WTC11 (cell line): ENCODE results near the gene SEC22C. TPM values are rescaled to one million over a fixed set of nuclear protein-coding genes. Genes with fewer than 3 reads are reported as not detected.

Experiments
- ATAC-seq: fragments of 200-7000 bp; cut with Tn5 transposase; 2 replicates; pipeline ENCODE4 v1.10.0; 2021; ENCODE audit warnings: mild to moderate bottlenecking, moderate library complexity
- CTCF ChIA-PET: fragments of 300-600 bp; sonication (Branson Sonifier 250); formaldehyde crosslinking; loops from one replicate; lab custom pipeline; 2021; ENCODE audit warnings: antibody characterized with exemption; lab: Charles Lee
- POLR2A ChIA-PET: fragments of 350-600 bp; sonication (Branson Sonifier 250); formaldehyde crosslinking; loops from one replicate; lab custom pipeline; 2021; ENCODE audit warnings: antibody characterized with exemption; lab: Charles Lee
- DNase-seq: peaks from one replicate; pipeline ENCODE4 v3.0.0; 2021; ENCODE audit warnings: low spot score
- H3K27ac Mint-ChIP-seq: 2 replicates; pipeline ENCODE4 v1.8.0; 2021; ENCODE audit warnings: mixed read lengths
- H3K27me3 Mint-ChIP-seq: 2 replicates; pipeline ENCODE4 v1.8.0; 2021; ENCODE audit warnings: low read depth, mild to moderate bottlenecking, moderate library complexity, mixed read lengths
- H3K36me3 Mint-ChIP-seq: 2 replicates; pipeline ENCODE4 v1.8.0; 2021; ENCODE audit warnings: mixed read lengths
- H3K4me1 Mint-ChIP-seq: 2 replicates; pipeline ENCODE4 v1.8.0; 2022; ENCODE audit warnings: mixed read lengths
- H3K4me3 Mint-ChIP-seq: 2 replicates; pipeline ENCODE4 v1.8.0; 2021; ENCODE audit warnings: mild to moderate bottlenecking, moderate library complexity, mixed read lengths
- H3K9me3 Mint-ChIP-seq: 2 replicates; pipeline ENCODE4 v1.8.0; 2021; ENCODE audit warnings: mixed read lengths
- FOXJ3 ChIP-seq: sonication (generic); formaldehyde crosslinking; IDR thresholded peaks from 2 replicates; pipeline ENCODE4 v1.9.0; 2021; ENCODE audit warnings: missing genetic modification reagents, mild to moderate bottlenecking, borderline replicate concordance
- FOXP1 ChIP-seq: sonication (generic); formaldehyde crosslinking; IDR thresholded peaks from 2 replicates; pipeline ENCODE4 v1.8.0; 2022; ENCODE audit warnings: missing genetic modification reagents, mild to moderate bottlenecking, moderate library complexity, borderline replicate concordance
- GRHL2 ChIP-seq: fragments of 250-450 bp; sonication (Bioruptor Pico); IDR thresholded peaks from 2 replicates; pipeline ENCODE4 v1.8.0; 2022; ENCODE audit warnings: mild to moderate bottlenecking, moderate library complexity; ENCODE audit not compliant: insufficient replicate concordance, severe bottlenecking
- GTF2I ChIP-seq: fragments of 250-450 bp; sonication (Bioruptor Pico); conservative IDR thresholded peaks from 2 replicates; pipeline ENCODE4 v1.4.0; 2021; ENCODE audit warnings: mild to moderate bottlenecking
- TP53 ChIP-seq: sonication (generic); formaldehyde crosslinking; IDR thresholded peaks from 2 replicates; pipeline ENCODE4 v1.8.1; 2023; ENCODE audit warnings: mild to moderate bottlenecking, missing genetic modification reagents
- ZNF232 ChIP-seq: sonication (generic); formaldehyde crosslinking; IDR thresholded peaks from 2 replicates; pipeline ENCODE4 v1.8.0; 2022; ENCODE audit warnings: mild to moderate bottlenecking, missing genetic modification reagents
- ZNF317 ChIP-seq: sonication (generic); formaldehyde crosslinking; IDR thresholded peaks from 2 replicates; pipeline ENCODE4 v1.8.1; 2023; ENCODE audit warnings: low read depth, mild to moderate bottlenecking, moderate library complexity, missing genetic modification reagents, borderline replicate concordance
- ZNF671 ChIP-seq: fragments of 250-450 bp; sonication (Bioruptor Pico); IDR thresholded peaks from 2 replicates; pipeline ENCODE4 v1.8.0; 2021; ENCODE audit warnings: mild to moderate bottlenecking
- total RNA-seq: library from RNA; stranded (reverse); gene quantifications from 3 replicates; pipeline ENCODE4 v1.2.3, GENCODE V29; 2021
- TF ChIP-seq, protein P1 (sequence below): sonication (generic); formaldehyde crosslinking; IDR thresholded peaks from 2 replicates; pipeline ENCODE4 v1.8.1; 2022; ENCODE audit warnings: low read depth, missing genetic modification reagents, borderline replicate concordance
- TF ChIP-seq, protein P2 (sequence below): sonication (generic); formaldehyde crosslinking; IDR thresholded peaks from 2 replicates; pipeline ENCODE4 v1.8.0; 2022; ENCODE audit warnings: mild to moderate bottlenecking, missing genetic modification reagents
- TF ChIP-seq, protein P3 (sequence below): fragments of 250-450 bp; sonication (Bioruptor Pico); IDR thresholded peaks from 2 replicates; pipeline ENCODE4 v1.8.0; 2021; ENCODE audit warnings: mild to moderate bottlenecking
- TF ChIP-seq, protein P4 (sequence below): sonication (generic); formaldehyde crosslinking; conservative IDR thresholded peaks from 2 replicates; pipeline ENCODE4 v1.8.1; 2023; ENCODE audit warnings: mild to moderate bottlenecking, low read depth, missing genetic modification reagents, moderate library complexity
- TF ChIP-seq, protein P5 (sequence below): sonication (generic); formaldehyde crosslinking; IDR thresholded peaks from 2 replicates; pipeline ENCODE4 v1.8.1; 2023; ENCODE audit warnings: mild to moderate bottlenecking, missing genetic modification reagents, moderate library complexity
- TF ChIP-seq, protein P6 (sequence below): sonication (generic); formaldehyde crosslinking; IDR thresholded peaks from 2 replicates; pipeline ENCODE4 v1.8.1; 2023; ENCODE audit warnings: mild to moderate bottlenecking, missing genetic modification reagents, borderline replicate concordance

The SEC22C gene
- total RNA-seq, 1 experiment from 2014 or later, result 37.0 TPM

DNA sequence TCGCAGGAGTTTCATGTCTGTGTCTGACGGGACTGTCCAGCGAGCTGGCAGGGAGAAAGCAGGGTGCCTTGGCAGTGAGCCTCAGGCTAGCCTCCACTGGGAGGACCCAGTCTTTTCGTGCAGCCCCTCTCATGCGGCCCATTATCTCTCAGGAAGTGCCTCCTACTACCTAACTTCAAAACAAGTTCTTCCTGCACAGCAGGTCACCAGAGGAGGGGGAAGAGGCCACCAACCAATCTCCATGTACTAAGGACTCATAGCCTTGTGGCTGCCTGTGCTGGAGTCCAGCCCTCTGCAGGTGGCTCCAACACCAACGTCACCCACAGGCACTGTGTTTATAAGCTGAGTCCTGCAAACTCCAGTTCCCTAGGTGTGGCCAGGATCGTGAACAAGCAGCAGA lies 74.5 kb downstream of the SEC22C start:
- ATAC-seq, result peak; percentile 7; the same call in 1 of the 2 replicates
- no peaks in the 10 kb centered on the region for H3K36me3 Mint-ChIP-seq
- no peaks in the 10 kb centered on the region for H3K9me3 Mint-ChIP-seq
- peaks cover 41% of the 10 kb centered on the region for H3K4me1 Mint-ChIP-seq
- CTCF ChIA-PET, result interaction anchor here (1.4 to 2.1 kb wide), 2 partner anchors 29 to 40 kb away, joined by 5 to 14 read pairs; no protein-coding TSS in a partner anchor
- TF ChIP-seq, protein P1, sequence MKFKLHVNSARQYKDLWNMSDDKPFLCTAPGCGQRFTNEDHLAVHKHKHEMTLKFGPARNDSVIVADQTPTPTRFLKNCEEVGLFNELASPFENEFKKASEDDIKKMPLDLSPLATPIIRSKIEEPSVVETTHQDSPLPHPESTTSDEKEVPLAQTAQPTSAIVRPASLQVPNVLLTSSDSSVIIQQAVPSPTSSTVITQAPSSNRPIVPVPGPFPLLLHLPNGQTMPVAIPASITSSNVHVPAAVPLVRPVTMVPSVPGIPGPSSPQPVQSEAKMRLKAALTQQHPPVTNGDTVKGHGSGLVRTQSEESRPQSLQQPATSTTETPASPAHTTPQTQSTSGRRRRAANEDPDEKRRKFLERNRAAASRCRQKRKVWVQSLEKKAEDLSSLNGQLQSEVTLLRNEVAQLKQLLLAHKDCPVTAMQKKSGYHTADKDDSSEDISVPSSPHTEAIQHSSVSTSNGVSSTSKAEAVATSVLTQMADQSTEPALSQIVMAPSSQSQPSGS (CRISPR knock-in tag), result no peak
- TF ChIP-seq GRHL2 (CRISPR knock-in tag), result no peak
- TF ChIP-seq GTF2I, result no peak
- TF ChIP-seq FOXP1 (CRISPR knock-in tag), result no peak
- TF ChIP-seq, protein P2, sequence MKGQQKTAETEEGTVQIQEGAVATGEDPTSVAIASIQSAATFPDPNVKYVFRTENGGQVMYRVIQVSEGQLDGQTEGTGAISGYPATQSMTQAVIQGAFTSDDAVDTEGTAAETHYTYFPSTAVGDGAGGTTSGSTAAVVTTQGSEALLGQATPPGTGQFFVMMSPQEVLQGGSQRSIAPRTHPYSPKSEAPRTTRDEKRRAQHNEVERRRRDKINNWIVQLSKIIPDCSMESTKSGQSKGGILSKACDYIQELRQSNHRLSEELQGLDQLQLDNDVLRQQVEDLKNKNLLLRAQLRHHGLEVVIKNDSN, result no peak
- TF ChIP-seq, protein P3, sequence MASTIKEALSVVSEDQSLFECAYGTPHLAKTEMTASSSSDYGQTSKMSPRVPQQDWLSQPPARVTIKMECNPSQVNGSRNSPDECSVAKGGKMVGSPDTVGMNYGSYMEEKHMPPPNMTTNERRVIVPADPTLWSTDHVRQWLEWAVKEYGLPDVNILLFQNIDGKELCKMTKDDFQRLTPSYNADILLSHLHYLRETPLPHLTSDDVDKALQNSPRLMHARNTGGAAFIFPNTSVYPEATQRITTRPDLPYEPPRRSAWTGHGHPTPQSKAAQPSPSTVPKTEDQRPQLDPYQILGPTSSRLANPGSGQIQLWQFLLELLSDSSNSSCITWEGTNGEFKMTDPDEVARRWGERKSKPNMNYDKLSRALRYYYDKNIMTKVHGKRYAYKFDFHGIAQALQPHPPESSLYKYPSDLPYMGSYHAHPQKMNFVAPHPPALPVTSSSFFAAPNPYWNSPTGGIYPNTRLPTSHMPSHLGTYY (CRISPR knock-in tag), result no peak
- TF ChIP-seq, protein P4, sequence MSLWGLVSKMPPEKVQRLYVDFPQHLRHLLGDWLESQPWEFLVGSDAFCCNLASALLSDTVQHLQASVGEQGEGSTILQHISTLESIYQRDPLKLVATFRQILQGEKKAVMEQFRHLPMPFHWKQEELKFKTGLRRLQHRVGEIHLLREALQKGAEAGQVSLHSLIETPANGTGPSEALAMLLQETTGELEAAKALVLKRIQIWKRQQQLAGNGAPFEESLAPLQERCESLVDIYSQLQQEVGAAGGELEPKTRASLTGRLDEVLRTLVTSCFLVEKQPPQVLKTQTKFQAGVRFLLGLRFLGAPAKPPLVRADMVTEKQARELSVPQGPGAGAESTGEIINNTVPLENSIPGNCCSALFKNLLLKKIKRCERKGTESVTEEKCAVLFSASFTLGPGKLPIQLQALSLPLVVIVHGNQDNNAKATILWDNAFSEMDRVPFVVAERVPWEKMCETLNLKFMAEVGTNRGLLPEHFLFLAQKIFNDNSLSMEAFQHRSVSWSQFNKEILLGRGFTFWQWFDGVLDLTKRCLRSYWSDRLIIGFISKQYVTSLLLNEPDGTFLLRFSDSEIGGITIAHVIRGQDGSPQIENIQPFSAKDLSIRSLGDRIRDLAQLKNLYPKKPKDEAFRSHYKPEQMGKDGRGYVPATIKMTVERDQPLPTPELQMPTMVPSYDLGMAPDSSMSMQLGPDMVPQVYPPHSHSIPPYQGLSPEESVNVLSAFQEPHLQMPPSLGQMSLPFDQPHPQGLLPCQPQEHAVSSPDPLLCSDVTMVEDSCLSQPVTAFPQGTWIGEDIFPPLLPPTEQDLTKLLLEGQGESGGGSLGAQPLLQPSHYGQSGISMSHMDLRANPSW (CRISPR knock-in tag), result no peak
- TF ChIP-seq TP53 (CRISPR knock-in tag), result no peak
- TF ChIP-seq ZNF232 (CRISPR knock-in tag), result no peak
- no peak for TF ChIP-seq ZNF671 (CRISPR knock-in tag)
- no peak for TF ChIP-seq ZNF317 (CRISPR knock-in tag)
- TF ChIP-seq, protein P5, sequence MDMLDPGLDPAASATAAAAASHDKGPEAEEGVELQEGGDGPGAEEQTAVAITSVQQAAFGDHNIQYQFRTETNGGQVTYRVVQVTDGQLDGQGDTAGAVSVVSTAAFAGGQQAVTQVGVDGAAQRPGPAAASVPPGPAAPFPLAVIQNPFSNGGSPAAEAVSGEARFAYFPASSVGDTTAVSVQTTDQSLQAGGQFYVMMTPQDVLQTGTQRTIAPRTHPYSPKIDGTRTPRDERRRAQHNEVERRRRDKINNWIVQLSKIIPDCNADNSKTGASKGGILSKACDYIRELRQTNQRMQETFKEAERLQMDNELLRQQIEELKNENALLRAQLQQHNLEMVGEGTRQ, result no peak
- TF ChIP-seq, all 79 proteins: peak for 0
- peak; percentile 12 for DNase-seq
- Mint-ChIP-seq H3K27ac (0 out of 2 replicates have a peak overlapping the region, but pooled peaks have one; percentile 6), H3K27me3 (peaks cover 24% of the 10 kb centered on the region), H3K4me3 (peak overlapping the region; percentile 12; the same call in 1 of the 2 replicates)
- POLR2A ChIA-PET, result interaction anchor here (0.6 kb wide), 1 partner anchor 242 kb away, joined by 3 read pairs; no protein-coding TSS in a partner anchor

DNA sequence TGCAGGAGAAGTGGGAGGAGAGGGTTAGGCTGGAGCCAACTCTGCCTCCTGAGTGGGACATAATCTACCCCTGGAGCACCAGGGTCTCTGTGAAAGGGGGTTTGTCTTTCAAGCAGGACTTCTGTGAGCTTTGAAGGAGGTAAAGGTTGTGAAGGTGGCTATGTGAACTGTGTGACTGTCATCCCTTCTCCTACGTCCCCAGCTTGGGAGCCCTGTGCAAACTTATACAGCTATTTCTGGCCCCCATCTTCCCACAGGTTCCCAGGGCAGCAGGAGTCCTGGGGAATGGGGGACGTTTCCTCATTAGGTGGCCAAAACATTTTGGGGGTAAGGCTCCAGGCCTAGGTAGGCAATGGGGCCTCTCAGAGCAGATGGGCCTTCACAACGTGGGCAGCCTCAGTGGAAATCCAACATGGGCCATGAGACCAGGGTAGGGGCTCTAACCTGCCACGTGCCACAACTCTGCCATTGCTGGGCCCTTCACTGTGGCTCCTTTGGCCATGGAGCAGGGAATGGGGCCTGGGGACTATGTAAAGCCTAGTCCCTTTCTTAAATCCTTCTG lies 75.8 kb downstream of the SEC22C start:
- H3K27ac Mint-ChIP-seq, result no peak overlapping the region
- ChIA-PET POLR2A (no interaction called here), CTCF (no interaction called here)
- DNase-seq (peak; percentile 5), ATAC-seq (no peak)
- H3K4me3 Mint-ChIP-seq, result no peak overlapping the region
- peaks cover 43% of the 10 kb centered on the region for H3K4me1 Mint-ChIP-seq
- H3K9me3 Mint-ChIP-seq, result no peaks in the 10 kb centered on the region
- no peaks in the 10 kb centered on the region for H3K36me3 Mint-ChIP-seq
- H3K27me3 Mint-ChIP-seq, result peaks cover 37% of the 10 kb centered on the region
- TF ChIP-seq FOXJ3 (CRISPR knock-in tag), result no peak
- TF ChIP-seq, protein P6, sequence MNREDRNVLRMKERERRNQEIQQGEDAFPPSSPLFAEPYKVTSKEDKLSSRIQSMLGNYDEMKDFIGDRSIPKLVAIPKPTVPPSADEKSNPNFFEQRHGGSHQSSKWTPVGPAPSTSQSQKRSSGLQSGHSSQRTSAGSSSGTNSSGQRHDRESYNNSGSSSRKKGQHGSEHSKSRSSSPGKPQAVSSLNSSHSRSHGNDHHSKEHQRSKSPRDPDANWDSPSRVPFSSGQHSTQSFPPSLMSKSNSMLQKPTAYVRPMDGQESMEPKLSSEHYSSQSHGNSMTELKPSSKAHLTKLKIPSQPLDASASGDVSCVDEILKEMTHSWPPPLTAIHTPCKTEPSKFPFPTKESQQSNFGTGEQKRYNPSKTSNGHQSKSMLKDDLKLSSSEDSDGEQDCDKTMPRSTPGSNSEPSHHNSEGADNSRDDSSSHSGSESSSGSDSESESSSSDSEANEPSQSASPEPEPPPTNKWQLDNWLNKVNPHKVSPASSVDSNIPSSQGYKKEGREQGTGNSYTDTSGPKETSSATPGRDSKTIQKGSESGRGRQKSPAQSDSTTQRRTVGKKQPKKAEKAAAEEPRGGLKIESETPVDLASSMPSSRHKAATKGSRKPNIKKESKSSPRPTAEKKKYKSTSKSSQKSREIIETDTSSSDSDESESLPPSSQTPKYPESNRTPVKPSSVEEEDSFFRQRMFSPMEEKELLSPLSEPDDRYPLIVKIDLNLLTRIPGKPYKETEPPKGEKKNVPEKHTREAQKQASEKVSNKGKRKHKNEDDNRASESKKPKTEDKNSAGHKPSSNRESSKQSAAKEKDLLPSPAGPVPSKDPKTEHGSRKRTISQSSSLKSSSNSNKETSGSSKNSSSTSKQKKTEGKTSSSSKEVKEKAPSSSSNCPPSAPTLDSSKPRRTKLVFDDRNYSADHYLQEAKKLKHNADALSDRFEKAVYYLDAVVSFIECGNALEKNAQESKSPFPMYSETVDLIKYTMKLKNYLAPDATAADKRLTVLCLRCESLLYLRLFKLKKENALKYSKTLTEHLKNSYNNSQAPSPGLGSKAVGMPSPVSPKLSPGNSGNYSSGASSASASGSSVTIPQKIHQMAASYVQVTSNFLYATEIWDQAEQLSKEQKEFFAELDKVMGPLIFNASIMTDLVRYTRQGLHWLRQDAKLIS (CRISPR knock-in tag), result no peak
